Breast epithelium (tissue), 3 donors: ENCODE measurements around the gene NPHP1.

Source experiments
- POLR2A ChIP-seq: fragments of 450-650 bp; IDR thresholded peaks from one replicate; pipeline ENCODE4 v1.6.1; 2016; ENCODE audit warnings: antibody characterized with exemption, mild to moderate bottlenecking, moderate library complexity
- TF ChIP-seq, protein P1 (sequence below), 3 donors: fragments of 450-650 bp; IDR thresholded peaks; one replicate each; pipeline ENCODE4 v1.5.1; 2016 to 2017; ENCODE audit warnings: antibody characterized with exemption in 3 of 3, mild to moderate bottlenecking in 3 of 3, moderate library complexity in 3 of 3

- TF ChIP-seq, protein P1, sequence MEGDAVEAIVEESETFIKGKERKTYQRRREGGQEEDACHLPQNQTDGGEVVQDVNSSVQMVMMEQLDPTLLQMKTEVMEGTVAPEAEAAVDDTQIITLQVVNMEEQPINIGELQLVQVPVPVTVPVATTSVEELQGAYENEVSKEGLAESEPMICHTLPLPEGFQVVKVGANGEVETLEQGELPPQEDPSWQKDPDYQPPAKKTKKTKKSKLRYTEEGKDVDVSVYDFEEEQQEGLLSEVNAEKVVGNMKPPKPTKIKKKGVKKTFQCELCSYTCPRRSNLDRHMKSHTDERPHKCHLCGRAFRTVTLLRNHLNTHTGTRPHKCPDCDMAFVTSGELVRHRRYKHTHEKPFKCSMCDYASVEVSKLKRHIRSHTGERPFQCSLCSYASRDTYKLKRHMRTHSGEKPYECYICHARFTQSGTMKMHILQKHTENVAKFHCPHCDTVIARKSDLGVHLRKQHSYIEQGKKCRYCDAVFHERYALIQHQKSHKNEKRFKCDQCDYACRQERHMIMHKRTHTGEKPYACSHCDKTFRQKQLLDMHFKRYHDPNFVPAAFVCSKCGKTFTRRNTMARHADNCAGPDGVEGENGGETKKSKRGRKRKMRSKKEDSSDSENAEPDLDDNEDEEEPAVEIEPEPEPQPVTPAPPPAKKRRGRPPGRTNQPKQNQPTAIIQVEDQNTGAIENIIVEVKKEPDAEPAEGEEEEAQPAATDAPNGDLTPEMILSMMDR (IDR thresholded peaks at IDR 0.05): peak in 1 of 3 donors; percentile 25
- peak; percentile 23 for TF ChIP-seq POLR2A
Measured at GRCh38 chr2:110115291-110116032, 89.4 kb downstream of the NPHP1 start, which contains the start of gene MALL.
